HG03442 (cell line): ENCODE data around the gene EMP3.

ENCODE experiments used
- ATAC-seq: cut with Tn5 transposase; IDR thresholded peaks from one replicate; pipeline ENCODE4 v1.9.1; 2021; ENCODE audit warnings: mild to moderate bottlenecking, moderate library complexity; ENCODE audit not compliant: unreplicated experiment

The EMP3 gene

GRCh38 chr19:48342841-48343540, 17.6 kb downstream of the EMP3 start:
- ATAC-seq: no peak

DNA sequence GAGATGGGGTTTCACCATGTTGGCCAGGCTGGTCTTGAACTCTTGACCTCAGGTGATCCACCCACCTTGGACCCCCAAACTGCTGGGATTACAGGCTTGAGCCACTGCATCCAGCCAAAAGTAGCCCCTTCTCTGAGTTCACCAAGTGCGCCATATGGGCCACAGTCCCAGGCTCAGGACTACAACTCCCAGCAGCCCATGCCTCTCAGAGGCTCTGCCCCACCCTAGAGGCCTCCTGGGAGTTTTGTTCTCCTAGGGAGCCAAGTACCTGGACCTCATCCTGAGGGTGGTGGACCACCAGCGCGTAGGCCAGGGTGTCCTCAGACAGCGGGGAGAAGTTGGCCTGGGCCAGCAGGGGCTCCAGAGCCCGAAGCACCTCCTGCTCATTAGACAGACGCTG, 19.5 kb downstream of the EMP3 start:
- no peak for ATAC-seq

GRCh38 chr19:48346191-48346590, 20.8 kb downstream of the EMP3 start:
- ATAC-seq: no peak

DNA sequence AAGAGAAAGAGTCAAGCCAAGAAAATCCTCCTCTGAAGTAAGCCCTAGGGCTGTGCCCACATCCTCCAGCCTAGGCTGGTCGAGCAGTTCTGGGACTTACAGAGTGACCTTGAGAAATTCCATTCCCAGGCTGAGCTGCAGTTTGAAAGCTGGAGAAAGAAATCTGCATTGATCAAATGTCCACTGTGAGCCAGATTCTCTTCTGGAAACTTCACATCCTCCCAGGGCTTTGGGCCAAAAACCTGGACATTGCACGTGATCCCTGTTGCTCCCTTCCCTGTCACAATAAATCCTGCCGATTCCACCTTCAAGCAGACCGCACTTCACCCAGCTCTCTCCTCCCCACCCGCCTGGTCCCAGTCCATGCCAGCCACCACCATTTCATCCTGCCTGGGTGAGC, 22.7 kb downstream of the EMP3 start:
- no peak for ATAC-seq

- no peak for ATAC-seq
Observed at GRCh38 chr19:48348737-48349136, 23.4 kb downstream of the EMP3 start.

DNA sequence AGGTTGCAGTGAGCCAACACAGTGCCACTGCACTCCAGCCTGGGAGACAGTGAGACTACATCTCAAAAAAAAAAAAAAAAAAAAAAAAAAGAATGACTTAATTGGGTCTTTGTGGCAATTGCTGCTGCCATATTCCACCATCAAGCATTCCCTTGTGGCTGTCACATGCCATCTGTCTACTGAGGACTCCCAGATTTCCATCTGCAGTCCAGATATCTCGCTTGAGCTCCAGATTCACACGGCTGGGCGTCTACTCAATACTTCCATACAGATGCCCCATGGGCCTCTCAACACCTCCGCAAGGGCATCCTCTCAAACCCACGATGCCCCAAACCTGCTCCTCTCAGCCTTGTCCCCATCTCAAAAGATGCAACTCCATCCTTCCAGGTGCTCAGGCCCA, 25.5 kb downstream of the EMP3 start:
- ATAC-seq: no peak

DNA sequence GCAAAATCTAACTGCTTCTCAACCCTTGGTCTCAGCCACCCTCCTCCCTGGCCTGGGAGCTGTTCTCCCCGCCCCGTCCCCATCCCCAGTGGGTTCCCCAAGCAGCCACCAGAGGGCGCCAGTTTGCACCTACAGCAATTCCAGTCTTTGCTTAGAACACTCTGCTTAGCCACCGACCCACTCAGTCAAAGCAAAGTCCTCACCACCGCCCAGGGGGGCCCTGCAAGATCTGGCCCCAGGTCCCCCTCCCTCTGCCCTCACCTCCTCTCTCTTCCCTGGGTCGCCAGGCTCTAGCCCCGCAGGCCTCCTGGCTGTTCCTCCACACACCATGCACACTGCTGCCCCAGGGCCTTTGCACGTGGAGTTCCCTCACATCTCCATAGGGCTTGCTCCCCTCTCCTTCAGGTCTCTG, 26.0 kb downstream of the EMP3 start:
- ATAC-seq: no peak

DNA sequence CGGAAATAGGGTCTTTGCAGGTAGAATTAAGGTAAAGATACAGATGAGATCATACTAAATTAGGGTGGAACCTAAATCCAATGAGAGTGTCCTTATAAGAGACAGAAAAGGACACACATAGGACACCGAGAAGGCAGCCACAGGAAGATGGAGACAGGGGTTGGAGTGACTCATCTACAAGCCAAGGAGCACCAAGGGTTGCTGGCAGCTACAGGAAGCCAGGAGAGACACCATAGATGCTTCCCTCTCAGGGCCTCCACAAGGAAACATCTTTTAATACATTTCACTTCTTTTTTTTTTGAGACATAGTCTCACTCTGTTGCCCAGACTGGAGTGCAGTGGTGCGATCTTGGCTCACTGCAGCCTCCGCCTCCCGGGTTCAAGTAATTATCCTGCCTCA, 28.3 kb downstream of the EMP3 start:
- no peak for ATAC-seq

- ATAC-seq: no peak
Observed at GRCh38 chr19:48354332-48354992, 29.1 kb downstream of the EMP3 start.

- ATAC-seq: no peak
Observed at GRCh38 chr19:48355365-48355954, 30.1 kb downstream of the EMP3 start.

DNA sequence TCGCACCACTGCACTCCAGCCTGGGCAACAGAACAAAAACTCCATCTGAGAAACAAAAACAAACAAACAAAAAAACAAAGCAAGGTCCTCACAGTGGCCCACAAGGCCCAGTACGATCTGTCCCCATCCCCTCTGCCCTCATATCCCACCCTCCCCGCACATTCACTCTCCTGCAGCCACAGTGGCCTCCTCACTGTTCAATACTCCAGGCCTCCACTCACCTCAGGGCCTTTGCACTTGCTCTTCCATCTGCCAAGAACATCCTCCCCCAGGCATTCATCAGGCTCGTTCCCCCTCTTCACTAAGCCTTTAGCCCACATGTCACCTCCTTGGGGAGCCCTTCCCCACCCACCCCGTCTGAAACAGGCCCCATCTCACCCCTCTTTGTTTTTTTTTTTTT, 33.8 kb downstream of the EMP3 start:
- ATAC-seq: no peak

DNA sequence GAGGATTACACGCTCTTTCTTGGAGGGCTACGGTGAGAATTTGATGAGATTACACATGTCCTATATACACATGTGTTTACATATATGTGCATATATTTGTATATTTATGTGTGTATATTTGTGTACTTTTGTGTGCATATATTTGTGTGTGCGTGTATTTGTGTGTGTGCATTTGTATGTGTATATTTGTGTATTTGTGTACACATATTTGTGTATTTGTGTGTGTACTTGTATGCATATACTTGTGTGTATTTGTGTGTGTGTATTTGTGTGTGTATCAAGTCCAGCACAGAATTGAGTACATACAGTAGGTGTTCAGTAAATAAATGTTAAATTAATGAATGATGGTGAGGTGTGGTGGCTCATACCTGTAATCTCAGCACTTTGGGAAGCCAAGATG, 36.6 kb downstream of the EMP3 start:
- ATAC-seq: no peak

GRCh38 chr19:48362716-48363499, 37.6 kb downstream of the EMP3 start:
- peak; percentile 39 for ATAC-seq

GRCh38 chr19:48363500-48363809, 38.1 kb downstream of the EMP3 start:
- no peak for ATAC-seq

- ATAC-seq: peak; percentile 88
Observed at GRCh38 chr19:48363810-48364597, 38.7 kb downstream of the EMP3 start, which contains the start of the genes SYNGR4 and TMEM143. Gene SYNGR4, plus strand, starts transcription at chr19:48364367. Its CDS starts 1,476 bp downstream, at chr19:48365843. Gene TMEM143, minus strand, starts transcription at chr19:48363940. Its CDS starts 20 bp downstream, at chr19:48363920.

DNA sequence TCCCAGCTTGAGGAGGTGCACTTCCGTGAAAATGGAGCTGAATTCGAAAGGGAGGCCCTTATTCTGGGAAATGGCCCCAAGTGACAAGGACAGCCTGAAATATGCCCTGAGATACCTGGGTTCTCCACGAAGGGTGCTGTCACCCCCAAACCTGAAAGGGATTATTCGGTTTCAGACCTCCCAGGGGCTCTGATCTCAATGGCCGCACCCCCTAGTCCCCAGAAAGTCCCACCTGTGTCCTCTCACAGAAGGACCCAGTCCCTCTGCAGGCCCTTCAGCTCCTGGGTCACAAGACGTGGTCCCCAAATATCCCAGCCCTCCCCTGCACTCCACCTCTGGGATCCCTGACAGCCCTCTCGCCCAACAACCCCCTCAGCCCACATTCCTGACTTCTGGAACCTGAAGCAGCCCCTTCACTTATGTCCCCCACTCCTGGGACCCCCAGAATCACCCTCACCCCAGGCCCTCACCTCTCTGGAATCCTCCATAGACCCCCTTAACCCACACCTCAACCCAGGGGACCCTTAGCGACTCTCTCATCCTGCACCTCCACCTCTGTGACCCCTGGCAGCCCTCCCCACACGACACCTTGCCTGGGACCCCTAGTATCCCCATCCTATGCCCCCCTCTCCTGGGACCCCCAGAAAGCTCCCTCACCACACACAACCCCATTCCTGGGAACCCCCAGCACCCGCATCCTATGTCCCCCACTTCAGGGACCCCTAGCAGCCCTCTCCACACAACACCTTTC, 39.4 kb downstream of the EMP3 start:
- ATAC-seq: no peak

GRCh38 chr19:48365602-48366001, 40.2 kb downstream of the EMP3 start:
- ATAC-seq: no peak

DNA sequence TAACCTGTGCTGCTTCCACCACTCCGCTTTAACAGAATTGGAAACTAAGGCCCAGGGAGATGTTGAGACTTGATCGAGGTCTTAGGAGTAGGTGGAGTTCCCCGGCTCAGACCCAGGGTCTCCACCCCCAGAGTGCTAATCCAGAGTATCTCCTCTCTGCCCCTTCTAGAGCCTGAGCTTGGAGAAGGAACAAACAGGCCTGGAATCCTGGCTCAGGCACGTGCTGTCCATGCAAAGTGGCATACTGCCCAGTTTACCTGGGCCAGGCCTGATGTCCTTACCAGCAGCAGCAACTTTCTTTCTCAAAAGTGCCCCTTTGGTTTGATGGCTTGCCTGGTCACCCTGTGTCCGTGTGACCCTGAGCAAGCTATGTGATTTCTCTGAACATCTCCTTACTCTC, 42.5 kb downstream of the EMP3 start:
- no peak for ATAC-seq

- ATAC-seq: no peak
Observed at GRCh38 chr19:48368936-48369335, 43.6 kb downstream of the EMP3 start.

GRCh38 chr19:48370955-48371354, 45.6 kb downstream of the EMP3 start:
- ATAC-seq: no peak
